ENCODE results near the gene IDUA. TPM values are rescaled to one million over a fixed set of nuclear protein-coding genes. Genes with fewer than 3 reads are reported as not detected.

Gene IDUA
- total RNA-seq, 1 donor from 2014 or later, result 1.0 TPM

DNA sequence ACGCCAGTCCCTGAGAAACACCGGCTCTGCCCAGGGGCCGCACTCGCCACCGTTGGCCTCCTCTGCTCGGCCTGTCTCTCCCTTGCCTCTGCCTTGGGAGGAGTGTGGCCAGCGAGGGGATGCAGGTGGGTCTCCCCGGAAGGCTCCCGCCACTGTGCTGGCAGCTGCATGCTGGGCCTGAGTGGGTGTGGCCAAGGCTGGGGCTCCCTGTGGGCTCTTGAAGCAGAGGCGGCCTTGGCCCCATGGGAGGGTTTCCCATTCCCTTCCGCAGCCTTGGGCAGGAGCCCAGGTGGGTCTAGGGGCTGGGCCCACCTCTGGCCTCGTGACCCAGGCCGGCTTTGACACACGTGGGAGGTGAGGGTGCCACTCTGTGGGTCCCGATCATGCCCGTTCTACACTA, 43.7 kb downstream of the IDUA start:
- Histone ChIP-seq H3K9me3 (ENCODE audit: control insufficient read depth in 3 of 3, low read length in 3 of 3) (no peaks in the 10 kb centered on the region), H3K36me3 (ENCODE audit: control insufficient read depth in 3 of 3, insufficient read depth in 3 of 3, low read length in 3 of 3) (peaks cover 0 to 6% (median 5%) of the 10 kb centered on the region in 3 donors), H3K27me3 (ENCODE audit: control insufficient read depth in 3 of 3, insufficient read depth in 3 of 3, low read length in 3 of 3) (peaks cover 35 to 70% (median 38%) of the 10 kb centered on the region in 3 donors), H3K27ac (ENCODE audit: low read depth, low read length) (no peak overlapping the region), H3K9ac (ENCODE audit: low read depth in 1 of 3, low read length in 3 of 3) (no peak overlapping the region), H3K4me1 (ENCODE audit: control insufficient read depth in 3 of 3, insufficient read depth in 3 of 3, low read length in 3 of 3) (peaks cover 5 to 15% (median 12%) of the 10 kb centered on the region in 3 donors), H3K4me3 (ENCODE audit: low read length in 3 of 3) (no peak overlapping the region)

DNA sequence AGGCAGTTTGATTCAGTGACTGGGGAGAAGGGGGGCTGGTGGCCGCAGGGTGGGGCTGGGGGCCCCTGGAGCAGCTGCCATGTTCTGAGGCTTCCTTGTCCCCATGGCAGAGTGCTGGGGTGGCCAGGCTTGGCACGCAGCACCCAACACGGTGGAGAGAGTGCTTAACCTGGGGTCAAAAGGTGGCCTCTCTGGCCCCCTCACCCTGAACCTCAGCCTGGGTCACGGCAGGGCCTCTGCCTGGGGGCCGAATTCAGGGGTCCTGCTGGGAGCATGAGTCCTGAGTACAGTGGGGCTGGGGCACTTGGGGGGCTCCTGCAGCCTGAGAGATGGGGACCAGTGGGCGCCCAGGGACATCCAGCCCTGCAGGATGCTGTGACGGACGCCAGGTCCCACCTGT, 44.5 kb downstream of the IDUA start:
- H3K36me3 ChIP-seq (ENCODE audit: control insufficient read depth in 3 of 3, insufficient read depth in 3 of 3, low read length in 3 of 3), result no peaks in the 10 kb centered on the region
- H3K27me3 ChIP-seq (ENCODE audit: control insufficient read depth in 3 of 3, insufficient read depth in 3 of 3, low read length in 3 of 3), result peaks cover 37 to 74% (median 38%) of the 10 kb centered on the region in 3 donors

DNA sequence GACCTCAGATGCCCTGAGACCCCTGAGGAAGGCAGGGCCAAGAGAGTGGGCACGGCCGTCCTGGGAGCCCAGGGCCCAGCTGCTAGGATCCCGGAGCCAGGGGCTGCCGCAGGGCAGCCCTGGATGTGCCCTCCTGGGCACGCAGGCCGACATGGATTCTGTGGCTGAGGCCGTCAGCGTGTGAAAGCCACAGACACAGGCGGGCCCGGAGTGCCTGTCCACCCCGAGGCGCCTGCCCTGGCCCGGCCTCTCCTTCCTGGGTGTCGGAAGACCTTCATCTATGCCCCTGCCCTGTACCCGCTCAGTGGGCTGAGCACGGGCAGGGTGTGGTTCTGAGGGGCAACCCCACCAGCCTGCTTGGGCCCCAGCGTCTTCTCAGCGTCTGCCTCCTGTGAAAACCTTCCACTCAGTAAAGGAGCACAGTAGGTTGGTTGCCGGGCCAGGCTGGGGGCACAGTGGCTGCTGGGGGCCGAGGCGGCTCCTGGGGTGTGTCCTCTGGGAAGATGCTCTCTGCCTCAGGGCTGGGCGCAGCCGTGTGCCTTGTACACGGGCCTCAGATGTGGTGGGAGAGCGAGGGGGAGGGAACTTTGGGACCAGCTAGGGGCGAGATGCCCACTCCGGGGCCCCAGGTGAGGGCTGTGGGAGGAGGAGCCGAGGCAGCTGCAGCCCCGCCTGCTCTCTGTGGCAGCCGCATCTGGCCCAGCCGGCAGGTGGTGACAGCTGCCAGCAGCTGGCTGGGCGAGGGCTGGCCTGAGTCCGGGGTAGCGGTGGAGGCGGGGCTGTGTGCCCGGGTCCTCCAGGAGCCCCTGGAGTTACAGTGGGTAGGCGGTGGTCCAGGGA, 45.3 kb downstream of the IDUA start:
- H3K4me1 ChIP-seq (ENCODE audit: control insufficient read depth in 3 of 3, insufficient read depth in 3 of 3, low read length in 3 of 3), result peaks cover 5 to 16% (median 11%) of the 10 kb centered on the region in 3 donors

More for the DNA sequence above, 44.5 kb downstream of the IDUA start:
- Histone ChIP-seq H3K4me1 (ENCODE audit: control insufficient read depth in 3 of 3, insufficient read depth in 3 of 3, low read length in 3 of 3) (peaks cover 5 to 16% (median 11%) of the 10 kb centered on the region in 3 donors), H3K9ac (ENCODE audit: low read depth in 1 of 3, low read length in 3 of 3) (no peak overlapping the region), H3K27ac (ENCODE audit: low read depth, low read length) (no peak overlapping the region), H3K9me3 (ENCODE audit: control insufficient read depth in 3 of 3, low read length in 3 of 3) (no peaks in the 10 kb centered on the region), H3K4me3 (ENCODE audit: low read length in 3 of 3) (no peak overlapping the region)

DNA sequence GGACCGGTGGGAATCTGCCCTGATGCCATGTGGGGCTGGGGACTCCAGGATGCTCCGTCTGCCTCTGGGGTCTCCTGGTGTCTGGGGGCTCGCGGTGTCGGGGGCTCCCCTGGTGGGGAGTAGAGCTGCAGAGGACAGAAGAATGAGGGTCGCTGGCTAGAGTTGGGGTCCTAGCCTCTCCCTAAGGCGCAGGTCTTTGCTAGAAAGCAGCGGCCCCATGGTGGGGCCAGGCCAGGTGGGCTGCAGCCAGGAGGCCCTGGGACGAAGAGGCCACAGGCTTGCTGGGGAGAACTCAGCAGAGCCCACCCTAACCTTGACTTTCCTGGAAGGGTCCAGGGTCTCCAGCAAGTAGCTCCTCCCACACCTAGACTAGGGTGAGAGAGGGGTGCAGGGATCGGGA, 46.0 kb downstream of the IDUA start:
- H3K36me3 ChIP-seq (ENCODE audit: control insufficient read depth in 3 of 3, insufficient read depth in 3 of 3, low read length in 3 of 3), result no peaks in the 10 kb centered on the region
- H3K27ac ChIP-seq (ENCODE audit: low read depth, low read length), result no peak overlapping the region
- H3K4me1 ChIP-seq (ENCODE audit: control insufficient read depth in 3 of 3, insufficient read depth in 3 of 3, low read length in 3 of 3), result peaks cover 5 to 16% (median 11%) of the 10 kb centered on the region in 3 donors
- H3K27me3 ChIP-seq (ENCODE audit: control insufficient read depth in 3 of 3, insufficient read depth in 3 of 3, low read length in 3 of 3), result peaks cover 41 to 83% (median 43%) of the 10 kb centered on the region in 3 donors
- H3K9ac ChIP-seq (ENCODE audit: low read depth in 1 of 3, low read length in 3 of 3), result no peak overlapping the region
- no peak overlapping the region for H3K4me3 ChIP-seq (ENCODE audit: low read length in 3 of 3)
- H3K9me3 ChIP-seq (ENCODE audit: control insufficient read depth in 3 of 3, low read length in 3 of 3), result no peaks in the 10 kb centered on the region

More for the DNA sequence above, 45.3 kb downstream of the IDUA start:
- H3K9ac ChIP-seq (ENCODE audit: low read depth in 1 of 3, low read length in 3 of 3), result no peak overlapping the region
- H3K4me3 ChIP-seq (ENCODE audit: low read length in 3 of 3), result no peak overlapping the region
- no peak overlapping the region for H3K27ac ChIP-seq (ENCODE audit: low read depth, low read length)
- H3K36me3 ChIP-seq (ENCODE audit: control insufficient read depth in 3 of 3, insufficient read depth in 3 of 3, low read length in 3 of 3), result no peaks in the 10 kb centered on the region
- H3K27me3 ChIP-seq (ENCODE audit: control insufficient read depth in 3 of 3, insufficient read depth in 3 of 3, low read length in 3 of 3), result peaks cover 41 to 81% (median 43%) of the 10 kb centered on the region in 3 donors
- no peaks in the 10 kb centered on the region for H3K9me3 ChIP-seq (ENCODE audit: control insufficient read depth in 3 of 3, low read length in 3 of 3)

DNA sequence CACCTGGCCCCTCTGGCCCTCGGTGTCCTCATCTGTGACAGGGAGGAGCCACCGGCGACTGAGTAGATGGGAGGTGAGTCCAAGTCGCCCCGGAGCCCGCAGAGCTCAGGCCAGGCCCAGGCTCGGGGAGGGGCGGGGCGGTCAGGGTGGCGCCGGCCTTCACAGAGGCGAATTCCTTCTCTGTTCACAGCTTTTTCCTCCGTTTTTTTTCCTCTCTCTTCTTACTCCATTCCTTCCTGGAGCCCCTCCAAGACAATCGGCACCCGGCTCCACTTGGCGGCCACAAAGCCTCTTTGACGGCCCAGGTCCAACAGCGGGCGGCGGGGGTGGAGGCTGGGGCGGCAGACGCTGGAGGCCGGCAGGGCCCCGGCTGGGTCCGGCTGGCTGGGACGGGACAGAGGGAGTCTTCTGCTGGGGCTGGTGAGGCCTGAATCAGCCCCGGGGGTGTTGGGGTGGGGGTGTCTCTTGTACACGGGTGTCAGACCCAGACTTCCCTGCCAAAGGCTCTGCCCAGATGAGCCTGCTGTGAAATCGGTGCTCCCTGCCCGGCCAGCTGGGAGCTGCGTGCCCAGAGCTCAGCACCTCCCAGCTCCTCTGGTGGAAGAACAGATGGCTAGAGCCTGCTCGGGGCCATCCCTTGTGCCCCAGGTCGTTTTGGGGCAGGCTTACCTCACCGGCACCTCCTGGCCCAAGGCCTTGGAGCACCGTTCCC, 47.2 kb downstream of the IDUA start:
- Histone ChIP-seq H3K4me3 (ENCODE audit: low read length in 3 of 3) (peak overlapping the region in 1 of 3 donors; percentile 29), H3K9ac (ENCODE audit: low read depth in 1 of 3, low read length in 3 of 3) (peak overlapping the region in 1 of 3 donors; percentile 33), H3K9me3 (ENCODE audit: control insufficient read depth in 3 of 3, low read length in 3 of 3) (no peaks in the 10 kb centered on the region), H3K4me1 (ENCODE audit: control insufficient read depth in 3 of 3, insufficient read depth in 3 of 3, low read length in 3 of 3) (peaks cover 5 to 17% (median 12%) of the 10 kb centered on the region in 3 donors), H3K27me3 (ENCODE audit: control insufficient read depth in 3 of 3, insufficient read depth in 3 of 3, low read length in 3 of 3) (peaks cover 38 to 74% (median 44%) of the 10 kb centered on the region in 3 donors), H3K27ac (ENCODE audit: low read depth, low read length) (no peak overlapping the region), H3K36me3 (ENCODE audit: control insufficient read depth in 3 of 3, insufficient read depth in 3 of 3, low read length in 3 of 3) (no peaks in the 10 kb centered on the region)

DNA sequence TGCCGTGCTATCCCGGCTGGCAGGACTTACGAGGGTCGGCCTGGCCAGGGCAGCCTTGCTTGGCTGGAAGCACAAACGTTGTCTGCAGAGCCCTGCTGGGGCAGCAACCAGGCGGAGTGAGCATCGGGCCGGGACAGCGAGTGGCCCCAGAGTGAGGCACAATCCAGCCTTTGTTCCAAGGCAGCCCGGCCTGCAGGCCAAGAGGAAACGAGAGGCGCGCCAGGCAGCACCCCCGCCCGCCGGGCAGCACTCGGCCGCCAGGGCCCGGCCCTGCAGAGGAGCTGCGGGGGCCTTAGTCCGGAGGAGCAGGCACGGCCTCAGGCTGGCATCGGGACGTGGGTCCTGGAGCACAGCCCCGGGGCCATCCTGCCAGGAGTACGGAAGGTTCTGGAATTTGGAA, 48.7 kb downstream of the IDUA start:
- no peak overlapping the region for H3K4me3 ChIP-seq (ENCODE audit: low read length in 3 of 3)
- H3K36me3 ChIP-seq (ENCODE audit: control insufficient read depth in 3 of 3, insufficient read depth in 3 of 3, low read length in 3 of 3), result no peaks in the 10 kb centered on the region

DNA sequence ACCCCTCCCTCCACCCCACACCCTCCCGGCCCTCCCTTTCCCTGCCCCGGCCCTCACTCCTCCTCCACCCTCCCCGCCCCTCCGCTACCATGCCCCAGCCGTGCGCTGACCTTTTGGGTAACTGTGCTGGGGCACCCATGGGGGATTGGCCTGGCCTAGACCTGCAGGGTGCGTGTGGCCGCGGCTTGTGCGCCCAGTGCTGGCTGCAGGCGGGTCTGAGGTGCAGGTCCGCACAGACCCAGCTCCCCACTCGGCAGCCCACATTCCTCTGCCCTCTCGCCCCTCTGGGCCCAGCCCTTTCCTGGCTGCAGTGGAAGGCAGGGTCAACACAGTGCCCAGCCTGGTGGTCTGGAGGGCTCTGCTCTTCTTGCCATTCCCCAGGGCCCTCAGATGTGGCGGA, 49.3 kb downstream of the IDUA start:
- Histone ChIP-seq H3K9me3 (ENCODE audit: control insufficient read depth in 3 of 3, low read length in 3 of 3) (no peaks in the 10 kb centered on the region), H3K27ac (ENCODE audit: low read depth, low read length) (no peak overlapping the region), H3K4me3 (ENCODE audit: low read length in 3 of 3) (no peak overlapping the region), H3K9ac (ENCODE audit: low read depth in 1 of 3, low read length in 3 of 3) (no peak overlapping the region), H3K36me3 (ENCODE audit: control insufficient read depth in 3 of 3, insufficient read depth in 3 of 3, low read length in 3 of 3) (no peaks in the 10 kb centered on the region), H3K4me1 (ENCODE audit: control insufficient read depth in 3 of 3, insufficient read depth in 3 of 3, low read length in 3 of 3) (peaks cover 12 to 30% (median 15%) of the 10 kb centered on the region in 3 donors), H3K27me3 (ENCODE audit: control insufficient read depth in 3 of 3, insufficient read depth in 3 of 3, low read length in 3 of 3) (peaks cover 39 to 70% (median 49%) of the 10 kb centered on the region in 3 donors)

More for the DNA sequence above, 48.7 kb downstream of the IDUA start:
- H3K27ac ChIP-seq (ENCODE audit: low read depth, low read length), result no peak overlapping the region
- peak overlapping the region in 1 of 3 donors; percentile 25 for H3K9ac ChIP-seq (ENCODE audit: low read depth in 1 of 3, low read length in 3 of 3)
- peaks cover 12 to 28% (median 15%) of the 10 kb centered on the region in 3 donors for H3K4me1 ChIP-seq (ENCODE audit: control insufficient read depth in 3 of 3, insufficient read depth in 3 of 3, low read length in 3 of 3)
- H3K27me3 ChIP-seq (ENCODE audit: control insufficient read depth in 3 of 3, insufficient read depth in 3 of 3, low read length in 3 of 3), result peaks cover 37 to 70% (median 49%) of the 10 kb centered on the region in 3 donors
- no peaks in the 10 kb centered on the region for H3K9me3 ChIP-seq (ENCODE audit: control insufficient read depth in 3 of 3, low read length in 3 of 3)

DNA sequence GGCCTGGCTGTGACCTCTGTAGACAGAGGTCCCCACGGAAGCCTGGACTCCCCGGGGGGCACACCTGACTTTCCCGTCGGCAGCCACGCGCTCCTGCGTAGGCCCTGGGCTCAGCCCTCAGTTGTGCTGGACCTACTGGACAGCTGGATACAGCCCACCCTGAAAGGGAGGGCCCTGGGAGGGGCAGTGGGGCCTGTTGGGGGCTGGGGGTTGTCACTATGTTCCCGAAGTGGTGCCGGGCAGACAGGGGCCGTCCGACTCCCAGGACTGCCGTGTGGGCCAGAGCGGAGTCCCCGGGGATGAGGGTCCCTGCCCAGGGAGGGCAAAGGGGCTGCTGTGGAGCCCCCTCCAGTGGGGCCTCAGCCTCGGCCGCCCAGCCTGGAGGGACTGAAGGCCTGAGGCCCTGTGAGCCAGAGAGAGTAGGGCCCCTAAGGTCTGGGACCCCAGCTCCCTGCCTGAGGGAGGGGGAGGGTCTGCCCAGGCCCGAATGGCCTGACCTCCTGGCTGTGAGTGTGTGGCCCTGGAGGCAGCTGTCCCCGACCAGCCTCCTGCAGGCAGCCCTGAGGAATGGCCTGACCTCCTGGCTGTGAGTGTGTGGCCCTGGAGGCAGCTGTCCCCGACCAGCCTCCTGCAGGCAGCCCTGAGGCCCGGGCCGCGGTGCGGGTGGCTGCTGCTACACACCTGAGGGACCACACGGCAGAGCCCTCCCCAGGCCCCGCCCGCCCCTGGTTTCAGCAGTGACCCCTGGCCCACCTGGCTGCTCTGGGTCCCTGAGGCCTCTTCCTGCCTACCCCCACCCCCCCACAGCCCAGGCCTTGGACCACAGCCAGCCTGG, 50.3 kb downstream of the IDUA start:
- Histone ChIP-seq H3K27me3 (ENCODE audit: control insufficient read depth in 3 of 3, insufficient read depth in 3 of 3, low read length in 3 of 3) (peaks cover 31 to 69% (median 45%) of the 10 kb centered on the region in 3 donors), H3K9me3 (ENCODE audit: control insufficient read depth in 3 of 3, low read length in 3 of 3) (no peaks in the 10 kb centered on the region), H3K4me3 (ENCODE audit: low read length in 3 of 3) (no peak overlapping the region), H3K4me1 (ENCODE audit: control insufficient read depth in 3 of 3, insufficient read depth in 3 of 3, low read length in 3 of 3) (peaks cover 15 to 36% (median 21%) of the 10 kb centered on the region in 3 donors), H3K27ac (ENCODE audit: low read depth, low read length) (no peak overlapping the region), H3K9ac (ENCODE audit: low read depth in 1 of 3, low read length in 3 of 3) (no peak overlapping the region), H3K36me3 (ENCODE audit: control insufficient read depth in 3 of 3, insufficient read depth in 3 of 3, low read length in 3 of 3) (no peaks in the 10 kb centered on the region)

DNA sequence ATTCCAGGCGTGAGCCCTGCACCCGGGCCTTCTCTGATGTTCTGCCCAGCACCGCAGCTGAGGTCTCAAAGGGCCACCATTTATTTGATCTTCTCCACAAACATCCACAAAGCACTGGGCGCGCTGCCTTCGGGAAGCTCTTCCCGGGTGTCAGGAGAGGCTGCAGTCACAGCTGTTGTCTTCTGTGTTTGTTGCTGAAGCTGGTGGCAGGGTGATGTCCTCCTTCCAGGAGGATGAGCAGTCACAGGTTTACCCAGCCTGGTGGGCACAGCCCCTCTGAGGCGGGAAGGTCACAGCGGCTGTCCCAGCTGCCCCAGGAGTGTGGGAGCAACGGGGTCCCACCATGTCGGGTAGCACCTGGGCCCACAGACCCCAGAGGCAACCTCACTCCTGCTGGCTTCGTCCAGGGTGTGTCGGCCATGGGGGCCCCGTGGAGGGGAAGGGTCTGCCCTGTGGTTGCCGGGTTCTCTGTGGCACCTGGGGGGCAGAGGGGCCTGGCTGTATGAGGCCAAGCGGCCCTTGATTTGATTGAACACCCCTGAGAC, 52.2 kb downstream of the IDUA start:
- Histone ChIP-seq H3K36me3 (ENCODE audit: control insufficient read depth in 3 of 3, insufficient read depth in 3 of 3, low read length in 3 of 3) (no peaks in the 10 kb centered on the region), H3K9ac (ENCODE audit: low read depth in 1 of 3, low read length in 3 of 3) (no peak overlapping the region), H3K9me3 (ENCODE audit: control insufficient read depth in 3 of 3, low read length in 3 of 3) (no peaks in the 10 kb centered on the region), H3K27ac (ENCODE audit: low read depth, low read length) (no peak overlapping the region), H3K27me3 (ENCODE audit: control insufficient read depth in 3 of 3, insufficient read depth in 3 of 3, low read length in 3 of 3) (peaks cover 25 to 62% (median 38%) of the 10 kb centered on the region in 3 donors), H3K4me3 (ENCODE audit: low read length in 3 of 3) (no peak overlapping the region), H3K4me1 (ENCODE audit: control insufficient read depth in 3 of 3, insufficient read depth in 3 of 3, low read length in 3 of 3) (peaks cover 23 to 40% (median 23%) of the 10 kb centered on the region in 3 donors)

Measured in skeletal muscle tissue (tissue), 4 donors.